Neural cell (in vitro differentiated cells): ENCODE data around the gene RPRD1B. TPM values are rescaled to one million over a fixed set of nuclear protein-coding genes. Genes with fewer than 3 reads are reported as not detected.

Experiments
- H2AFZ ChIP-seq: fragments of 200-600, 300-800 bp; sonication (generic), shearing (Covaris generic); 2 replicates; pipeline ENCODE4 v1.6.0; 2014; ENCODE audit warnings: low read depth, mild to moderate bottlenecking, antibody characterized with exemption, low read length, moderate library complexity
- H3F3A ChIP-seq: fragments of 200-600 bp; shearing (Covaris generic); 2 replicates; pipeline ENCODE4 v1.6.1; 2016; ENCODE audit warnings: mild to moderate bottlenecking, moderate library complexity, mixed read lengths, antibody characterized with exemption, low read length; ENCODE audit not compliant: insufficient read depth, poor library complexity, severe bottlenecking
- H3K27ac ChIP-seq: fragments of 200-600, 300-800 bp; sonication (generic), shearing (Covaris generic); 2 replicates; pipeline ENCODE4 v1.5.1; 2014; ENCODE audit warnings: mild to moderate bottlenecking, low read length, moderate library complexity
- H3K27me3 ChIP-seq: fragments of 300-800, 200-600 bp; sonication (generic), shearing (Covaris generic); 2 replicates; pipeline ENCODE4 v1.6.0; 2014; ENCODE audit warnings: mild to moderate bottlenecking, low read depth, low read length, moderate library complexity; ENCODE audit not compliant: insufficient read depth
- H3K36me3 ChIP-seq: fragments of 300-800, 200-600 bp; sonication (generic), shearing (Covaris generic); 2 replicates; pipeline ENCODE4 v1.5.1; 2014; ENCODE audit warnings: mild to moderate bottlenecking, antibody characterized with exemption, low read length, moderate library complexity; ENCODE audit not compliant: insufficient read depth
- H3K4me2 ChIP-seq: fragments of 300-800, 200-600 bp; sonication (generic), shearing (Covaris generic); 2 replicates; pipeline ENCODE4 v1.6.0; 2014; ENCODE audit warnings: mild to moderate bottlenecking, low read length
- H3K4me3 ChIP-seq: fragments of 300-800, 200-600 bp; sonication (generic), shearing (Covaris generic); 2 replicates; pipeline ENCODE4 v1.5.1; 2014; ENCODE audit warnings: mild to moderate bottlenecking, low read length, moderate library complexity
- H3K79me2 ChIP-seq: fragments of 200-600 bp; shearing (Covaris generic); replicated peaks from 2 replicates; pipeline ENCODE4 v1.6.0; 2014; ENCODE audit warnings: mild to moderate bottlenecking, low read length, moderate library complexity; ENCODE audit not compliant: insufficient read depth
- H3K9ac ChIP-seq: fragments of 300-800, 200-600 bp; sonication (generic), shearing (Covaris generic); 2 replicates; pipeline ENCODE4 v1.6.1; 2016; ENCODE audit warnings: mild to moderate bottlenecking, low read length, mixed read lengths
- H3K9me2 ChIP-seq: fragments of 200-600 bp; shearing (Covaris generic); 2 replicates; pipeline ENCODE4 v1.6.1; 2016; ENCODE audit warnings: mild to moderate bottlenecking, low read length, mixed read lengths; ENCODE audit not compliant: insufficient read depth
- H3K9me3 ChIP-seq: fragments of 200-600, 300-800 bp; sonication (generic), shearing (Covaris generic); 2 replicates; pipeline ENCODE4 v1.6.1; 2016; ENCODE audit warnings: mild to moderate bottlenecking, mixed run types, low read length, moderate library complexity, mixed read lengths
- H4K20me1 ChIP-seq: fragments of 200-600 bp; shearing (Covaris generic); 2 replicates; pipeline ENCODE4 v1.6.1; 2016; ENCODE audit warnings: mild to moderate bottlenecking, mixed run types; ENCODE audit not compliant: insufficient read depth
- CTCF ChIP-seq: fragments of 450-650 bp; IDR thresholded peaks from 2 replicates; pipeline ENCODE4 v1.5.1; 2014; ENCODE audit warnings: antibody characterized with exemption, mild to moderate bottlenecking, moderate library complexity; ENCODE audit not compliant: poor library complexity, severe bottlenecking
- EP300 ChIP-seq: fragments of 450-650 bp; conservative IDR thresholded peaks from 2 replicates; pipeline ENCODE4 v1.6.1; 2014; ENCODE audit warnings: antibody characterized with exemption, mild to moderate bottlenecking, moderate library complexity; ENCODE audit not compliant: poor library complexity, severe bottlenecking
- EZH2 ChIP-seq: fragments of 200-600, 300-800 bp; shearing (Covaris generic), sonication (generic); IDR thresholded peaks from 2 replicates; pipeline ENCODE4 v1.6.1; 2014; ENCODE audit warnings: antibody characterized with exemption, low read length, borderline replicate concordance, mild to moderate bottlenecking; ENCODE audit not compliant: insufficient read depth, poor library complexity, severe bottlenecking
- MXI1 ChIP-seq: fragments of 450-650 bp; conservative IDR thresholded peaks from 2 replicates; pipeline ENCODE4 v1.6.1; 2014; ENCODE audit warnings: antibody characterized with exemption, mild to moderate bottlenecking; ENCODE audit not compliant: poor library complexity, severe bottlenecking
- POLR2AphosphoS5 ChIP-seq: IDR thresholded peaks from 2 replicates; pipeline ENCODE4 v1.6.1; 2012
- RAD21 ChIP-seq: fragments of 450-650 bp; conservative IDR thresholded peaks from 2 replicates; pipeline ENCODE4 v1.6.1; 2014; ENCODE audit warnings: antibody characterized with exemption, mild to moderate bottlenecking, moderate library complexity
- REST ChIP-seq: IDR thresholded peaks from 2 replicates; pipeline ENCODE4 v1.6.1; 2012; ENCODE audit warnings: borderline replicate concordance
- SMC3 ChIP-seq: fragments of 450-650 bp; conservative IDR thresholded peaks from 2 replicates; pipeline ENCODE4 v1.6.1; 2014; ENCODE audit warnings: antibody characterized with exemption, mild to moderate bottlenecking, moderate library complexity; ENCODE audit not compliant: poor library complexity
- TAF1 ChIP-seq: IDR thresholded peaks from 2 replicates; pipeline ENCODE4 v1.6.1; 2012; ENCODE audit warnings: low read depth
- polyA plus RNA-seq: library from polyadenylated mRNA; depleted of rRNA; stranded (reverse); fragments of >200 nt; gene quantifications from 2 replicates; pipeline ENCODE4 v1.2.3, GENCODE V29; 2014

RPRD1B gene
- polyA plus RNA-seq, 1 donor from 2014 or later, result 23.4 TPM

GRCh38 chr20:38054647-38055046 is 21.1 kb downstream of the RPRD1B start:
- H3K9ac ChIP-seq, result no peak overlapping the region
- no peak overlapping the region for H2AFZ ChIP-seq
- H3K9me3 ChIP-seq, result no peaks in the 10 kb centered on the region
- no peaks in the 10 kb centered on the region for H4K20me1 ChIP-seq
- H3K4me3 ChIP-seq, result no peak overlapping the region
- H3K4me2 ChIP-seq, result no peak overlapping the region
- peaks cover 17% of the 10 kb centered on the region for H3K36me3 ChIP-seq
- no peaks in the 10 kb centered on the region for H3K27me3 ChIP-seq
- TF ChIP-seq RAD21 (no peak), CTCF (no peak), MXI1 (no peak), POLR2AphosphoS5 (no peak), EZH2 (no peak), TAF1 (no peak), REST (no peak), SMC3 (no peak), EP300 (no peak)
- H3K9me2 ChIP-seq, result no peaks in the 10 kb centered on the region
- no peaks in the 10 kb centered on the region for H3F3A ChIP-seq
- peaks cover 2% of the 10 kb centered on the region for H3K79me2 ChIP-seq
- no peak overlapping the region for H3K27ac ChIP-seq

- H3K9me2 ChIP-seq, result no peaks in the 10 kb centered on the region
- no peak overlapping the region for H2AFZ ChIP-seq
- H4K20me1 ChIP-seq, result no peaks in the 10 kb centered on the region
- H3K79me2 ChIP-seq, result peaks cover 2% of the 10 kb centered on the region
- H3K36me3 ChIP-seq, result peaks cover 11% of the 10 kb centered on the region
- H3K4me2 ChIP-seq, result no peak overlapping the region
- H3K9ac ChIP-seq, result no peak overlapping the region
- H3K4me3 ChIP-seq, result no peak overlapping the region
- no peaks in the 10 kb centered on the region for H3K9me3 ChIP-seq
- H3F3A ChIP-seq, result no peaks in the 10 kb centered on the region
- no peak overlapping the region for H3K27ac ChIP-seq
- no peaks in the 10 kb centered on the region for H3K27me3 ChIP-seq
- TF ChIP-seq RAD21 (no peak), TAF1 (no peak), EP300 (no peak), CTCF (no peak), EZH2 (no peak), MXI1 (no peak), REST (no peak), SMC3 (no peak), POLR2AphosphoS5 (no peak)
Observed at GRCh38 chr20:38055294-38055693, 21.7 kb downstream of the RPRD1B start.
